Endometrial microvascular endothelial cells (primary cell): Measurements from ENCODE around the gene TBC1D12. TPM values are rescaled to one million over a fixed set of nuclear protein-coding genes. Genes with fewer than 3 reads are reported as not detected.

ENCODE experiments used
- total RNA-seq: library from RNA; depleted of rRNA; stranded (reverse); fragments of >200 nt; gene quantifications from one replicate; pipeline ENCODE4 v1.2.3, GENCODE V29; 2015; ENCODE audit errors: inconsistent ontology term

The TBC1D12 gene
- total RNA-seq, 1 donor from 2014 or later: 5.1 TPM

Other genes starting within 250 kb of the TBC1D12 start
- gene NOC3L, start 39.6 kb upstream of the TBC1D12 start, total RNA-seq: 26.6 TPM
- 48.4 TPM for gene HELLS, start 143.2 kb downstream of the TBC1D12 start, total RNA-seq